K562 (cell line): ENCODE data around the gene LAMTOR1. TPM values are rescaled to one million over a fixed set of nuclear protein-coding genes. Genes with fewer than 3 reads are reported as not detected.

Experiments
- ATAC-seq: fragments of 200-7000 bp; cut with Tn5 transposase; 3 replicates; pipeline ENCODE4 v1.9.1; 2020; ENCODE audit warnings: moderate library complexity
- BruUV-seq: library from RNA; stranded (reverse); fragments of 400-500 nt; replicated peaks from 2 replicates; lab custom pipeline; 2021; lab: Mats Ljungman, UMichigan
- CTCF ChIA-PET: fragments of 300-600 bp; formaldehyde crosslinking; extraction: SDS; loops from one replicate; lab custom pipeline; 2021; ENCODE audit warnings: low intra/inter-chr PET ratio; lab: Yijun Ruan, JAX
- POLR2A ChIA-PET: fragments of 300-600, 350-650 bp; sonication (Branson Sonifier 250); formaldehyde crosslinking; extraction: SDS; loops from one replicate; lab custom pipeline; 2021; ENCODE audit warnings: antibody characterized with exemption, inconsistent platforms; lab: Yijun Ruan, JAX
- DNase-seq, 4 experiments: peaks; one replicate each; pipeline versions ENCODE4 v3.0.0 to v3.0.0-alpha.2; 2011 to 2018; ENCODE audit warnings: low spot score in 3 of 4, mixed read lengths in 3 of 4; ENCODE audit errors: extremely low read depth in 1 of 4
- FAIRE-seq: peaks from 2 replicates; lab custom pipeline; 2011; peaks lifted over from hg19 to GRCh38; lab: Jason Lieb, UNC
- H2AFZ ChIP-seq: 2 replicates; pipeline ENCODE4 v1.6.0; 2011; ENCODE audit warnings: low read depth, low read length, control low read depth, inconsistent platforms
- H3K27ac ChIP-seq: fragments of 200-600 bp; 3 replicates; pipeline ENCODE4 v1.8.0; 2011; ENCODE audit warnings: low read depth, mild to moderate bottlenecking, control low read depth, inconsistent platforms, low read length, moderate library complexity, mixed read lengths; ENCODE audit errors: extremely low read depth
- H3K27me3 ChIP-seq, 2 experiments: fragments of 300-600 bp in 1 of 2; 2 replicates in 1 of 2; 3 replicates in 1 of 2; pipeline versions ENCODE4 v1.6.0 to v1.8.0; 2011; ENCODE audit warnings: inconsistent platforms in 2 of 2, low read length in 2 of 2, mild to moderate bottlenecking in 1 of 2, mixed read lengths in 1 of 2, moderate library complexity in 1 of 2; ENCODE audit not compliant: control insufficient read depth in 2 of 2, insufficient read depth in 2 of 2
- H3K36me3 ChIP-seq: fragments of 300-600 bp; 3 replicates; pipeline ENCODE4 v1.8.0; 2011; ENCODE audit warnings: mild to moderate bottlenecking, low read length, inconsistent platforms; ENCODE audit not compliant: control insufficient read depth, insufficient read depth
- H3K4me1 ChIP-seq, 2 experiments: fragments of 200-600 bp in 1 of 2; replicated peaks in 1 of 2; 2 replicates in 1 of 2; 3 replicates in 1 of 2; pipeline versions ENCODE4 v1.5.1 to v1.8.0; 2011; ENCODE audit warnings: inconsistent platforms in 2 of 2, low read length in 2 of 2, mild to moderate bottlenecking in 1 of 2, mixed read lengths in 1 of 2, moderate library complexity in 1 of 2; ENCODE audit not compliant: control insufficient read depth in 2 of 2, insufficient read depth in 2 of 2
- H3K4me2 ChIP-seq: 2 replicates; pipeline ENCODE4 v1.6.1; 2011; ENCODE audit warnings: low read length, control low read depth, inconsistent platforms, mixed read lengths; ENCODE audit not compliant: insufficient read depth
- H3K4me3 ChIP-seq: fragments of 200-600 bp; sonication (generic), shearing (Covaris generic); 2 replicates; pipeline ENCODE4 v1.5.1; 2016; ENCODE audit warnings: control low read depth, inconsistent platforms
- H3K79me2 ChIP-seq: fragments of 200-600 bp; 3 replicates; pipeline ENCODE4 v1.8.0; 2011; ENCODE audit warnings: low read length, inconsistent platforms; ENCODE audit not compliant: control insufficient read depth, insufficient read depth
- H3K9ac ChIP-seq, 2 experiments: 2 replicates each; pipeline versions ENCODE4 v1.6.0 to v1.6.1; 2011; ENCODE audit warnings: low read depth in 2 of 2, low read length in 2 of 2, control low read depth in 1 of 2, inconsistent platforms in 1 of 2, mild to moderate bottlenecking in 1 of 2, mixed read lengths in 1 of 2; ENCODE audit not compliant: insufficient read depth in 1 of 2
- H3K9me1 ChIP-seq: one replicate; pipeline ENCODE4 v1.6.0; 2011; ENCODE audit warnings: inconsistent platforms, mild to moderate bottlenecking, low read length, moderate library complexity; ENCODE audit not compliant: control insufficient read depth, insufficient read depth
- H3K9me3 ChIP-seq: replicated peaks from 2 replicates; pipeline ENCODE4 v1.5.1; 2011; ENCODE audit warnings: low read depth, low read length, inconsistent platforms; ENCODE audit not compliant: control insufficient read depth, insufficient read depth
- H4K20me1 ChIP-seq: replicated peaks from 2 replicates; pipeline ENCODE4 v1.6.1; 2011; ENCODE audit warnings: low read length, inconsistent platforms, mixed read lengths; ENCODE audit not compliant: control insufficient read depth, insufficient read depth
- AFF4 ChIP-seq: sonication (generic); formaldehyde crosslinking; IDR thresholded peaks from 2 replicates; pipeline ENCODE4 v1.8.0; 2023; ENCODE audit warnings: mild to moderate bottlenecking, missing genetic modification reagents
- ARID1B ChIP-seq: fragments of 450-650 bp; IDR thresholded peaks from 2 replicates; pipeline ENCODE4 v1.6.1; 2016; ENCODE audit warnings: antibody characterized with exemption, mild to moderate bottlenecking, inconsistent platforms
- CBFA2T2 ChIP-seq: fragments of 450-650 bp; conservative IDR thresholded peaks from 2 replicates; pipeline ENCODE4 v1.6.1; 2017; ENCODE audit warnings: mild to moderate bottlenecking
- CCNT2 ChIP-seq: IDR thresholded peaks from 2 replicates; pipeline ENCODE4 v1.6.1; 2011; ENCODE audit warnings: borderline replicate concordance, low read depth, mild to moderate bottlenecking, moderate library complexity, mixed read lengths, low read length; ENCODE audit not compliant: insufficient read length; ENCODE audit errors: extremely low read depth
- EP300 ChIP-seq: IDR thresholded peaks from 2 replicates; pipeline ENCODE4 v1.6.1; 2012; ENCODE audit warnings: low read length, improper control_type of control experiment
- HMBOX1 ChIP-seq: sonication (generic); IDR thresholded peaks from 2 replicates; pipeline ENCODE4 v1.6.1; 2016
- MTF1 ChIP-seq: fragments of 250-450 bp; sonication (Bioruptor Pico); IDR thresholded peaks from 2 replicates; pipeline ENCODE4 v1.9.0; 2021; ENCODE audit warnings: moderate library complexity, mild to moderate bottlenecking, inconsistent platforms, borderline replicate concordance
- POLR2AphosphoS2 ChIP-seq: IDR thresholded peaks from 2 replicates; pipeline ENCODE4 v1.6.1; 2012; ENCODE audit warnings: low read length, improper control_type of control experiment
- RBM34 ChIP-seq: fragments of 200-400 bp; formaldehyde crosslinking; IDR thresholded peaks from 2 replicates; pipeline ENCODE4 v1.6.1; 2018; ENCODE audit warnings: low read length, borderline replicate concordance; ENCODE audit not compliant: insufficient read depth
- ZFPM2 ChIP-seq: fragments of 250-450 bp; sonication (Bioruptor Pico); IDR thresholded peaks from 2 replicates; pipeline ENCODE4 v1.5.1; 2022; ENCODE audit warnings: mild to moderate bottlenecking
- ZMIZ1 ChIP-seq, 2 experiments: fragments of 150-350 bp in 1 of 2; IDR thresholded peaks; 2 replicates each; pipeline ENCODE4 v1.6.1; 2012 to 2016; ENCODE audit warnings: low read depth in 2 of 2, low read length in 2 of 2, mild to moderate bottlenecking in 1 of 2, moderate library complexity in 1 of 2
- ZNF12 ChIP-seq: sonication (generic); formaldehyde crosslinking; IDR thresholded peaks from 2 replicates; pipeline ENCODE4 v1.4.0; 2020; ENCODE audit warnings: mild to moderate bottlenecking, missing genetic modification reagents
- WGBS: fragments of 100-300 bp; shearing (Covaris generic); methylation state at CpG from one replicate; pipeline ENCODE4 v1.1.6; 2016; ENCODE audit warnings: low coverage, mixed read lengths; ENCODE audit not compliant: insufficient coverage; ENCODE audit errors: missing lambda C conversion rate; 5-methylcytosine and 5-hydroxymethylcytosine counted together
- in situ Hi-C: fragments of 300-500 bp; cut with MboI; formaldehyde crosslinking; loops from 4 replicates; pipeline ENCODE4 v1.15.0; 2018; ENCODE audit warnings: inconsistent platforms, mixed read lengths
- intact Hi-C: fragments of 100-400 bp; cut with micrococcal nuclease; formaldehyde crosslinking; loops from 2 replicates; pipeline ENCODE4 v1.14.2; 2022
- polyA plus RNA-seq, 8 experiments: library from polyadenylated mRNA; depleted of rRNA in 4 of 8; stranded (reverse) in 5 of 8; unstranded in 3 of 8; fragments of >200 nt; fragmentation: Nextera tagmentation in 2 of 8; fragmentation: Illumina TruSeq in 1 of 8; extraction: Ambion mirVana in 2 of 8; extraction: Trizol in 1 of 8; gene quantifications; 2 replicates each; pipeline versions ENCODE4 v1.2.1 to v1.2.3, GENCODE V29; 2011 to 2014; ENCODE audit warnings: inconsistent platforms in 1 of 8, missing spikeins in 1 of 8
- total RNA-seq, 7 experiments: library from RNA; depleted of rRNA in 6 of 7; stranded (reverse); fragments of >200 nt in 6 of 7; fragmentation: Illumina TruSeq in 2 of 7; extraction: Trizol in 2 of 7; gene quantifications; 2 replicates each; pipeline versions ENCODE4 v1.2.1 to v1.2.3, GENCODE V29; 2011 to 2021; ENCODE audit warnings: low replicate concordance in 1 of 7

The LAMTOR1 gene
- total and polyA plus RNA-seq, 9 of the 15 experiments (the other 6 are each of a cell fraction or from before 2014, with no cell fraction given), result 62.6 to 104 (median 85.3) TPM

GRCh38 chr11:72123117-72123653 is 20.1 kb upstream of the LAMTOR1 start (continued):
- TF ChIP-seq ZNF12, result 0 out of 2 replicates have a peak, but pooled peaks have one; percentile 72
- no peak for TF ChIP-seq RBM34
- TF ChIP-seq POLR2AphosphoS2, result no peak
- TF ChIP-seq, all 486 proteins: peak for 14

GRCh38 chr11:72122607-72123006 is 19.5 kb upstream of the LAMTOR1 start:
- DNase-seq, result no peak
- CTCF ChIA-PET, result no interaction called here
- Histone ChIP-seq H3K27me3 (no peaks in the 10 kb centered on the region), H3K9me1 (no peaks in the 10 kb centered on the region), H3K4me1 (peaks cover 25 to 30% of the 10 kb centered on the region in 2 experiments), H4K20me1 (no peaks in the 10 kb centered on the region), H3K4me2 (no peak overlapping the region), H3K9me3 (no peaks in the 10 kb centered on the region; the same call in 1 of the 2 replicates), H3K36me3 (no peaks in the 10 kb centered on the region), H3K27ac (no peak overlapping the region), H3K9ac (no peak overlapping the region), H2AFZ (no peak overlapping the region), H3K79me2 (no peaks in the 10 kb centered on the region), H3K4me3 (no peak overlapping the region)
- FAIRE-seq, result no peak
- in situ Hi-C loops (no loop called here), intact Hi-C loops (no loop called here)
- POLR2A ChIA-PET, result interaction anchor here (1.5 to 1.6 kb wide), 2 partner anchors 10 to 12 kb away, joined by 4 to 5 read pairs; partner anchors contain the start of gene ANAPC15
- no peak for ATAC-seq
- BruUV-seq, result no TSS peak
- WGBS, result 33% methylated on average over 1 of the region's 1 CpG
- TF ChIP-seq MTF1 (CRISPR knock-in tag), result no peak
- TF ChIP-seq CCNT2, result no peak
- peak; percentile 97 for TF ChIP-seq HMBOX1
- no peak for TF ChIP-seq ZFPM2 (CRISPR knock-in tag)
- peak; percentile 84 for TF ChIP-seq ARID1B
- peak; percentile 46; the same call in 1 of the 2 replicates for TF ChIP-seq EP300
- TF ChIP-seq CBFA2T2, result peak; percentile 61
- TF ChIP-seq AFF4, result no peak
- no peak for TF ChIP-seq ZMIZ1 (IDR thresholded peaks at IDR 0.05; ENCODE audit: low read depth in 2 of 2, low read length in 2 of 2)
